ENCODE results near the gene PARD6B.

The PARD6B gene

GRCh38 chr20:50729901-50730764 lies 1.2 kb upstream of the PARD6B start:
- H3K4me3 ChIP-seq (ENCODE audit: low read depth in 1 of 5, low read length in 5 of 5), result peak overlapping the region; percentile 67 to 85 (median 72)
- H3K9me3 ChIP-seq (ENCODE audit: control insufficient read depth in 5 of 5, low read length in 5 of 5), result no peaks in the 10 kb centered on the region
- H3K27ac ChIP-seq (ENCODE audit: low read depth, low read length), result no peak overlapping the region
- H3K27me3 ChIP-seq (ENCODE audit: control insufficient read depth in 5 of 5, insufficient read depth in 4 of 5, low read length in 5 of 5), result peaks cover 0 to 6% (median 0%) of the 10 kb centered on the region in 5 donors
- no peaks in the 10 kb centered on the region for H3K36me3 ChIP-seq (ENCODE audit: control insufficient read depth in 5 of 5, insufficient read depth in 5 of 5, low read length in 5 of 5)
- H3K9ac ChIP-seq (ENCODE audit: low read length in 5 of 5), result peak overlapping the region in 2 of 5 donors; percentile 45 to 60
- H3K4me1 ChIP-seq (ENCODE audit: control insufficient read depth in 5 of 5, insufficient read depth in 5 of 5, low read length in 5 of 5), result peaks cover 0 to 29% (median 25%) of the 10 kb centered on the region in 5 donors

GRCh38 chr20:50730765-50731054 lies 670 bp upstream of the PARD6B start:
- Histone ChIP-seq H3K27me3 (ENCODE audit: control insufficient read depth in 5 of 5, insufficient read depth in 4 of 5, low read length in 5 of 5) (peaks cover 0 to 6% (median 0%) of the 10 kb centered on the region in 5 donors), H3K27ac (ENCODE audit: low read depth, low read length) (no peak overlapping the region), H3K9me3 (ENCODE audit: control insufficient read depth in 5 of 5, low read length in 5 of 5) (no peaks in the 10 kb centered on the region), H3K4me1 (ENCODE audit: control insufficient read depth in 5 of 5, insufficient read depth in 5 of 5, low read length in 5 of 5) (peaks cover 0 to 29% (median 25%) of the 10 kb centered on the region in 5 donors), H3K36me3 (ENCODE audit: control insufficient read depth in 5 of 5, insufficient read depth in 5 of 5, low read length in 5 of 5) (no peaks in the 10 kb centered on the region), H3K4me3 (ENCODE audit: low read depth in 1 of 5, low read length in 5 of 5) (peak overlapping the region; percentile 67 to 85 (median 72)), H3K9ac (ENCODE audit: low read length in 5 of 5) (peak overlapping the region in 3 of 5 donors; percentile 45 to 60 (median 55))

- peaks cover 0 to 29% (median 25%) of the 10 kb centered on the region in 5 donors for H3K4me1 ChIP-seq (ENCODE audit: control insufficient read depth in 5 of 5, insufficient read depth in 5 of 5, low read length in 5 of 5)
- H3K9ac ChIP-seq (ENCODE audit: low read length in 5 of 5), result peak overlapping the region in 2 of 5 donors; percentile 45 to 58
- H3K27ac ChIP-seq (ENCODE audit: low read depth, low read length), result no peak overlapping the region
- H3K4me3 ChIP-seq (ENCODE audit: low read depth in 1 of 5, low read length in 5 of 5), result peak overlapping the region; percentile 43 to 85 (median 72)
- H3K27me3 ChIP-seq (ENCODE audit: control insufficient read depth in 5 of 5, insufficient read depth in 4 of 5, low read length in 5 of 5), result peaks cover 0 to 6% (median 0%) of the 10 kb centered on the region in 5 donors
- no peaks in the 10 kb centered on the region for H3K9me3 ChIP-seq (ENCODE audit: control insufficient read depth in 5 of 5, low read length in 5 of 5)
- no peaks in the 10 kb centered on the region for H3K36me3 ChIP-seq (ENCODE audit: control insufficient read depth in 5 of 5, insufficient read depth in 5 of 5, low read length in 5 of 5)
These were observed 730 bp downstream of the PARD6B start for GRCh38 chr20:50731930-50732690.

DNA sequence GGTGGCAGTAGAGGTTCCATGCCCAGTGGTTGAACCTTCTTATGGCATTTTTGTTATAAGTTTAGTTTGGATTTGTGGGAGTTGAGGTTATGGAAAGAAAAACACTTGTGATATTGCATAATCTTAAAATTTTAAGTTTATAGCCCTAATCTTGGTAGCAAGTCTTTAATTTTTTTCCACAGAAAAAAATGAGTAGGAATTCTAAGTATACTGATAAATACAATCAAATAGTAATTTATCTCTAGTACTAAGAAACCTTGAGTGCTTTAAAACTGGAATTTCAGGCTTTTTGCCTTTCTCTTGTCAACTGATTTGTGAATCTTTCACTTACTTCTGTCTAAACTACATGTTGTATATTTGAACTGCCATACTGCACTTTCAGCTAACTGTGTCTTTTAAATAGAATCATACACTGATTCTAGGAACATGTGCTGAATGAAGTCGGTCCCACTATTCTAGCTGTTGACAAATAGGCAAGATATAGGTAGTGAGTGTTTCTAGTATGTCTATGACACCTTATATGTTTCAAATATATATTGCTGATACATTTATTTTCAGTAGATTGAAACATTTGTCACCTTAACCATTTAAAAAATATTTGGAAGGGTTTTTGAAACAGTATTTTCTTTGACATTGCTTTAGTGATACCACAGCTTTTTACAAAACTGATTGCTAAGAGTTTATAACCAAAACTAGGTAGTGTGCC lies 2.4 kb downstream of the PARD6B start:
- Histone ChIP-seq H3K9me3 (ENCODE audit: control insufficient read depth in 5 of 5, low read length in 5 of 5) (no peaks in the 10 kb centered on the region), H3K36me3 (ENCODE audit: control insufficient read depth in 5 of 5, insufficient read depth in 5 of 5, low read length in 5 of 5) (no peaks in the 10 kb centered on the region), H3K9ac (ENCODE audit: low read length in 5 of 5) (no peak overlapping the region), H3K4me3 (ENCODE audit: low read depth in 1 of 5, low read length in 5 of 5) (no peak overlapping the region), H3K27me3 (ENCODE audit: control insufficient read depth in 5 of 5, insufficient read depth in 4 of 5, low read length in 5 of 5) (peaks cover 0 to 6% (median 0%) of the 10 kb centered on the region in 5 donors), H3K27ac (ENCODE audit: low read depth, low read length) (no peak overlapping the region), H3K4me1 (ENCODE audit: control insufficient read depth in 5 of 5, insufficient read depth in 5 of 5, low read length in 5 of 5) (peaks cover 0 to 23% (median 17%) of the 10 kb centered on the region in 5 donors)

DNA sequence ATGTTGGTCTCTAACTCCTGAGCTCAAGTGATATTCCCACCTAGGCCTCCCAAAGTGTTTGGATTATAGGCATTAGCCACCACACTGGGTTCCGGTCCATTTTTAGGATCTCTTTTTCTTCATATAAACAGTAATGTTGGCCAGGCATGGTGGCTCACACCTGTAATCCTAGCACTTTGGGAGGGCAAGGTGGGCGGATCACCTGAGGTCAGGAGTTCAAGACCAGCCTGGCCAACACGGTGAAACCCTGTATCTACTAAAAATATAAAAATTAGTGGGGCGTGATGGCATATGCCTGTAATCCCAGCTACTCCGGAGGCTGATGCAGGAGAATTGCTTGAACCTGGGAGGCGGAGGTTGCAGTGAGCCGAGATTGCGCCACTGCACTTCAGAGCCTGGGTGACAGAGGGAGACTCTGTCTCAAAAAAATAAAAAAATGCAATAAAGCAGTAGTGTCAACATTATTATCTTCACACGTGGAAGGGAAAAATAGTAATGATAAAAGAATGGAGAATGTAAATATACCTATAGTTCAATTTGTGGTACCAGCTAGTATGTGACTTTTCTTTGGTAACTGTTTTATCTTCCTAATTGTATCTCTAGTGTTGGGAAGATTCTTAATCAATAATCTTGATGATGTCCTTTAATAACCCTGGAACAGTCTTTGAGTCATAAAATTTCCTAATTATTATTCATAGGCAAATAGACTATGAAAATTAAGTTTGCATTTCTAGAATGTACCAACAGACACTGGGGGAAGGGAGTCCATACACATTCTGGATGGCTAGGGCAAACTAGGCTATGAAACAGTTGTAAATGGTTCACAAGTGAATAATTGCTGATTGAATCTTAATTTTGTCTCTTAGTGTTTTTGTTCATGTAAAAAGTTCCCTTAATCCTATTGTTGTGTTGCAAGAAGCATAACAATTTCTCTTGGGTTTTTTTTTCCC lies 3.6 kb downstream of the PARD6B start:
- no peak overlapping the region for H3K9ac ChIP-seq (ENCODE audit: low read length in 5 of 5)
- H3K4me1 ChIP-seq (ENCODE audit: control insufficient read depth in 5 of 5, insufficient read depth in 5 of 5, low read length in 5 of 5), result peaks cover 0 to 23% (median 17%) of the 10 kb centered on the region in 5 donors
- H3K36me3 ChIP-seq (ENCODE audit: control insufficient read depth in 5 of 5, insufficient read depth in 5 of 5, low read length in 5 of 5), result no peaks in the 10 kb centered on the region
- no peaks in the 10 kb centered on the region for H3K9me3 ChIP-seq (ENCODE audit: control insufficient read depth in 5 of 5, low read length in 5 of 5)
- peaks cover 0 to 6% (median 0%) of the 10 kb centered on the region in 5 donors for H3K27me3 ChIP-seq (ENCODE audit: control insufficient read depth in 5 of 5, insufficient read depth in 4 of 5, low read length in 5 of 5)
- no peak overlapping the region for H3K4me3 ChIP-seq (ENCODE audit: low read depth in 1 of 5, low read length in 5 of 5)
- no peak overlapping the region for H3K27ac ChIP-seq (ENCODE audit: low read depth, low read length)

DNA sequence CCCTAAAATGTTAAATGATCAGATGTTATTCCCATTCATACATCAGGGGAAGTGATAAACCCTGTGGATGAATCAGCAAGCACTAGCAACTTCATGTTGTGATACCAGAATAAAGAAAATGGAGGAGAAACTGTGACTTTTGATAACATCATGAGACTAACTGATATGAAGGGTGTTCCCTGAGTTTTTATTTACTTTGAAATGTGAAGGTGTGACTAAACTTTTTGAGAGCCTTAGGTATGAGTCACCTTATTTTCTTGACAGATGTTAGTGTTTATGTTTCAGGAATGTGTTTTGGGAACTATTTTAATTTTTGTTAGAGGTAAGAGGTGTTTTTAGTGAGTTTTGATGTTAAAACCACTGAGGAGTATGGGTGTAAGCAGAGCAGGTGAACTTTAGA lies 4.4 kb downstream of the PARD6B start:
- Histone ChIP-seq H3K4me3 (ENCODE audit: low read depth in 1 of 5, low read length in 5 of 5) (no peak overlapping the region), H3K27ac (ENCODE audit: low read depth, low read length) (no peak overlapping the region), H3K9me3 (ENCODE audit: control insufficient read depth in 5 of 5, low read length in 5 of 5) (no peaks in the 10 kb centered on the region), H3K36me3 (ENCODE audit: control insufficient read depth in 5 of 5, insufficient read depth in 5 of 5, low read length in 5 of 5) (no peaks in the 10 kb centered on the region), H3K9ac (ENCODE audit: low read length in 5 of 5) (no peak overlapping the region), H3K27me3 (ENCODE audit: control insufficient read depth in 5 of 5, insufficient read depth in 4 of 5, low read length in 5 of 5) (peaks cover 0 to 6% (median 0%) of the 10 kb centered on the region in 5 donors), H3K4me1 (ENCODE audit: control insufficient read depth in 5 of 5, insufficient read depth in 5 of 5, low read length in 5 of 5) (peaks cover 0 to 16% (median 9%) of the 10 kb centered on the region in 5 donors)

DNA sequence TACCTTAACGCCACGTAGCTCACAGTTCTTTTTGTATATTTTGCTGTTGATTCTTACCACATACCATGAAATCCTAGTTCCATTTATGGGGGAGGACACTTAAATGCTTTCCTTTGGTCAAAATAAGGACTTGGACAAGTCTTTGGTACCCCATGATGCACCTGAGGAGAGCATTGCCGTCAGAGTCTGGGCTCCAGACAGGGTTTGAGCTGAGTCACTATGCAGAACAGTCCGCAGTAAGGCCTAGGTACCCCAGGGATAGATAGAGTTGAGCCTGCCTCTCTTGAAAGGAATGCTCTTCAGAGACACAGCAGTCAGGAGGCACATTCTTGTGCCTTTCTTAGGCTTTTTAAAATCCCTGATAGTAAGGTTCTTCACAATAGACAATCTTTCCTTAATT lies 6.0 kb downstream of the PARD6B start:
- H3K36me3 ChIP-seq (ENCODE audit: control insufficient read depth in 5 of 5, insufficient read depth in 5 of 5, low read length in 5 of 5), result no peaks in the 10 kb centered on the region
- H3K9me3 ChIP-seq (ENCODE audit: control insufficient read depth in 5 of 5, low read length in 5 of 5), result no peaks in the 10 kb centered on the region
- H3K4me1 ChIP-seq (ENCODE audit: control insufficient read depth in 5 of 5, insufficient read depth in 5 of 5, low read length in 5 of 5), result peaks cover 0 to under 1% (median 0%) of the 10 kb centered on the region in 5 donors
- no peak overlapping the region for H3K4me3 ChIP-seq (ENCODE audit: low read depth in 1 of 5, low read length in 5 of 5)
- no peak overlapping the region for H3K9ac ChIP-seq (ENCODE audit: low read length in 5 of 5)
- peaks cover 0 to 2% (median 0%) of the 10 kb centered on the region in 5 donors for H3K27me3 ChIP-seq (ENCODE audit: control insufficient read depth in 5 of 5, insufficient read depth in 4 of 5, low read length in 5 of 5)
- no peak overlapping the region for H3K27ac ChIP-seq (ENCODE audit: low read depth, low read length)

DNA sequence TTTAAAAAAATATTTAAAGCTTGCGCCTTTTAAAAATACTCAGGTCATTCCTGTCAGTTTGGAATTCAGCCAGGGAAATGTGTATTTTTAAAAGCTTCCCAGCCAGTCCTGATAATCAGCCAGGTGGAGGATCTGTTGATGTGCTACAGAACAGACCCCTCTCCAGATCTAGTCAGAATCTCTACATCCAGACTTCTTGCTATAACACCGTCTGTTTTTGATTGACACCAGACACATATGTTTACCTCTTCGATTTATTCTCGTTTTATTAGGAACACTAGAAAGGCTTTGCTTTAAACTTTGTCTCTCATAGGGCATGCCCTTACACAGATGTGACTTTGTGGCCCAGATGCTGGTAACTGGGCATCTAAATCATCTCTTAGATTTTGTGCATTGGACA lies 11.7 kb downstream of the PARD6B start:
- no peaks in the 10 kb centered on the region for H3K36me3 ChIP-seq (ENCODE audit: control insufficient read depth in 5 of 5, insufficient read depth in 5 of 5, low read length in 5 of 5)
- H3K4me1 ChIP-seq (ENCODE audit: control insufficient read depth in 5 of 5, insufficient read depth in 5 of 5, low read length in 5 of 5), result peaks cover 0 to 19% (median 9%) of the 10 kb centered on the region in 5 donors
- no peaks in the 10 kb centered on the region for H3K9me3 ChIP-seq (ENCODE audit: control insufficient read depth in 5 of 5, low read length in 5 of 5)
- no peak overlapping the region for H3K27ac ChIP-seq (ENCODE audit: low read depth, low read length)
- H3K9ac ChIP-seq (ENCODE audit: low read length in 5 of 5), result no peak overlapping the region
- H3K4me3 ChIP-seq (ENCODE audit: low read depth in 1 of 5, low read length in 5 of 5), result no peak overlapping the region
- H3K27me3 ChIP-seq (ENCODE audit: control insufficient read depth in 5 of 5, insufficient read depth in 4 of 5, low read length in 5 of 5), result no peaks in the 10 kb centered on the region

DNA sequence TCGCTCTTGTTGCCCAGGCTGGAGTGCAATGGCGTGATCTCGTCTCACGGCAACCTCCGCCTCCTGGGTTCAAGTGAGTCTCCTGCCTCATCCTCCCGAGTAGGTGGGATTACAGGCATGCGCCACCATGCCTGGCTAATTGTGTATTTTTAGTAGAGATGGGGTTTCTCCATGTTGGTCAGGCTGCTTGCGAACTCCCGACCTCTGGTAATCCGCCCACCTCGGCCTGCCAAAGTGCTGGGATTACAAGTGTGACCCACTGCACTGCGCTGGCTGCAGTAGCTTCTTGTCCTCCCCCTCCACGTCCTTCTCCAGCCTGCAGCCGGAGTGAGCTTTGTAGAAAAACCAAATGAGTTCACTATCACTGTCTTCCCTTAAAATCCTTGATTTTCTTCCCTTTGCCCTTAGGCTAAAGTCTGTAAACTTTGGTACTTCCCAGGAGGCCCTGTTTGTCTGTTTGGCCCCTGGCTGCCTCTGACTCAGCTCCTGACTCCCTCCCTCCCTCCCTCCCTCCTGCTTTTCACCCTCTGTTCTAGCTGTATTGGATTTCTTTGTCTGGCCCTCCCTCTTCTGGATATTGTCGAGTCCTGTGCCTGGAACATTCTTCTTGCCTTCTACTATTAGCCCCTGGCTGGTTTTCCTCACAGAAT lies 12.9 kb downstream of the PARD6B start:
- Histone ChIP-seq H3K4me3 (ENCODE audit: low read depth in 1 of 5, low read length in 5 of 5) (peak overlapping the region in 2 of 5 donors; percentile 44 to 55), H3K9ac (ENCODE audit: low read length in 5 of 5) (no peak overlapping the region)

More for the DNA sequence above, 12.9 kb downstream of the PARD6B start:
- peak overlapping the region; percentile 63 for H3K27ac ChIP-seq (ENCODE audit: low read depth, low read length)
- H3K27me3 ChIP-seq (ENCODE audit: control insufficient read depth in 5 of 5, insufficient read depth in 4 of 5, low read length in 5 of 5), result no peaks in the 10 kb centered on the region
- H3K36me3 ChIP-seq (ENCODE audit: control insufficient read depth in 5 of 5, insufficient read depth in 5 of 5, low read length in 5 of 5), result no peaks in the 10 kb centered on the region
- no peaks in the 10 kb centered on the region for H3K9me3 ChIP-seq (ENCODE audit: control insufficient read depth in 5 of 5, low read length in 5 of 5)
- peaks cover 0 to 19% (median 9%) of the 10 kb centered on the region in 5 donors for H3K4me1 ChIP-seq (ENCODE audit: control insufficient read depth in 5 of 5, insufficient read depth in 5 of 5, low read length in 5 of 5)

Data from subcutaneous abdominal adipose tissue (tissue), 5 donors.